ENCODE data around the gene FAM234A.
"Not testable (repeated sequence)": the region's sequence is repeated elsewhere in the genome, so short reads cannot be mapped to it uniquely, and the experiment has no call there.

FAM234A gene

GRCh38 chr16:230949-231348, 3.7 kb upstream of the FAM234A start:
- no peak for DNase-seq

- DNase-seq, result no peak
Measured at GRCh38 chr16:239948-240277, 5.3 kb downstream of the FAM234A start.

GRCh38 chr16:240559-240958, 5.9 kb downstream of the FAM234A start:
- DNase-seq, result no peak

- DNase-seq, result no peak
Measured at GRCh38 chr16:242281-242680, 7.7 kb downstream of the FAM234A start.

GRCh38 chr16:243348-243747, 8.7 kb downstream of the FAM234A start:
- no peak for DNase-seq

GRCh38 chr16:245105-245504, 10.5 kb downstream of the FAM234A start:
- no peak for DNase-seq

- no peak for DNase-seq
Measured at GRCh38 chr16:247027-247426, 12.4 kb downstream of the FAM234A start.

GRCh38 chr16:249431-249830, 14.8 kb downstream of the FAM234A start:
- DNase-seq, result no peak

GRCh38 chr16:252366-253337, 18.0 kb downstream of the FAM234A start:
- no peak for DNase-seq

- no peak for DNase-seq
Measured at GRCh38 chr16:253833-254232, 19.2 kb downstream of the FAM234A start.

- DNase-seq, result no peak
Measured at GRCh38 chr16:254461-254860, 19.8 kb downstream of the FAM234A start.

GRCh38 chr16:255183-255582, 20.6 kb downstream of the FAM234A start:
- DNase-seq, result no peak

- DNase-seq, result not testable (repeated sequence)
Measured at GRCh38 chr16:258091-258490, 23.5 kb downstream of the FAM234A start.

GRCh38 chr16:259226-259625, 24.6 kb downstream of the FAM234A start:
- no peak for DNase-seq

GRCh38 chr16:259814-260253, 25.2 kb downstream of the FAM234A start:
- DNase-seq, result no peak

GRCh38 chr16:260326-260725, 25.7 kb downstream of the FAM234A start:
- no peak for DNase-seq

- DNase-seq, result no peak
Measured at GRCh38 chr16:261031-261691, 26.5 kb downstream of the FAM234A start.

- DNase-seq, result no peak
Measured at GRCh38 chr16:262121-262745, 27.6 kb downstream of the FAM234A start.

GRCh38 chr16:263182-263774, 28.7 kb downstream of the FAM234A start:
- no peak for DNase-seq

- no peak for DNase-seq
Measured at GRCh38 chr16:263944-264343, 29.3 kb downstream of the FAM234A start.

- DNase-seq, result no peak
Measured at GRCh38 chr16:264440-264951, 29.9 kb downstream of the FAM234A start.

GRCh38 chr16:265002-265529, 30.4 kb downstream of the FAM234A start:
- DNase-seq, result no peak

- DNase-seq, result no peak
Measured at GRCh38 chr16:265711-266110, 31.1 kb downstream of the FAM234A start.
